Stimulated activated effector memory CD8-positive, alpha-beta T cell treated with anti-CD3 and anti-CD28 coated beads, Interleukin-12 subunit alpha, Interleukin-12 subunit beta, amount 100 ng/mL, for 72 hours (primary cell): ENCODE data around the gene SV2C.
"Not testable (repeated sequence)": the region's sequence is repeated elsewhere in the genome, so short reads cannot be mapped to it uniquely, and the experiment has no call there.

Experiments used
- ATAC-seq: fragments of 150-1000 bp; cut with Tn5 transposase; 2 replicates; pipeline ENCODE4 v1.10.0; 2021
- DNase-seq, 2 donors: peaks; one replicate each; pipeline ENCODE4 v3.0.0; 2021 to 2022; ENCODE audit warnings: low spot score in 2 of 2
- H3K27ac Mint-ChIP-seq: one replicate; pipeline ENCODE4 v1.8.0; 2022; ENCODE audit warnings: mild to moderate bottlenecking, mixed read lengths
- H3K36me3 Mint-ChIP-seq: one replicate; pipeline ENCODE4 v1.8.0; 2022; ENCODE audit warnings: mild to moderate bottlenecking, mixed read lengths
- H3K4me1 Mint-ChIP-seq: one replicate; pipeline ENCODE4 v1.8.0; 2022; ENCODE audit warnings: mixed read lengths
- H3K4me3 Mint-ChIP-seq: one replicate; pipeline ENCODE4 v1.8.0; 2022; ENCODE audit warnings: mild to moderate bottlenecking, mixed read lengths
- H3K9me3 Mint-ChIP-seq: one replicate; pipeline ENCODE4 v1.8.0; 2022; ENCODE audit warnings: mixed read lengths

The SV2C gene

GRCh38 chr5:76082772-76083554 is at the start of gene SV2C:
SV2C (plus strand) TSS chr5:76083383; CDS start chr5:76131751, 48,368 bp downstream.
- ATAC-seq, result peak; percentile 83
- peak; percentile 36 to 77 for DNase-seq
- Mint-ChIP-seq H3K4me3 (peak within 1 kb of the TSS; percentile 83), H3K9me3 (no peaks in the 10 kb centered on the region), H3K4me1 (peaks cover 29% of the 10 kb centered on the region), H3K27ac (no peak within 1 kb of the TSS), H3K36me3 (no peaks in the 10 kb centered on the region)

GRCh38 chr5:76037736-76038151 is 45.4 kb upstream of the SV2C start:
- H3K9me3 Mint-ChIP-seq, H3K4me1 Mint-ChIP-seq, DNase-seq, H3K27ac Mint-ChIP-seq, ATAC-seq, H3K36me3 Mint-ChIP-seq: not testable (repeated sequence)
- H3K4me3 Mint-ChIP-seq, result peak overlapping the region; percentile 32

GRCh38 chr5:76038212-76038611 is 45.0 kb upstream of the SV2C start:
- ATAC-seq, result no peak
- H3K4me3 Mint-ChIP-seq, result peak overlapping the region; percentile 32
- H3K27ac Mint-ChIP-seq, result no peak overlapping the region
- peaks cover 5% of the 10 kb centered on the region for H3K4me1 Mint-ChIP-seq
- H3K9me3 Mint-ChIP-seq, result peaks cover 4% of the 10 kb centered on the region
- H3K36me3 Mint-ChIP-seq, result no peaks in the 10 kb centered on the region
- DNase-seq, result no peak

- Mint-ChIP-seq H3K36me3 (no peaks in the 10 kb centered on the region), H3K27ac (no peak overlapping the region), H3K9me3 (no peaks in the 10 kb centered on the region), H3K4me3 (no peak overlapping the region), H3K4me1 (peaks cover 5% of the 10 kb centered on the region)
- no peak for DNase-seq
- peak; percentile 59 for ATAC-seq
These were observed 42.4 kb upstream of the SV2C start for GRCh38 chr5:76040806-76041205.

GRCh38 chr5:76041863-76042262 is 41.3 kb upstream of the SV2C start:
- Mint-ChIP-seq H3K4me3 (no peak overlapping the region), H3K4me1 (peaks cover 5% of the 10 kb centered on the region), H3K9me3 (no peaks in the 10 kb centered on the region), H3K27ac (no peak overlapping the region), H3K36me3 (no peaks in the 10 kb centered on the region)
- DNase-seq, result no peak
- ATAC-seq, result peak; percentile 39

GRCh38 chr5:76046741-76047140 is 36.4 kb upstream of the SV2C start:
- H3K27ac Mint-ChIP-seq, result no peak overlapping the region
- H3K4me3 Mint-ChIP-seq, result no peak overlapping the region
- no peaks in the 10 kb centered on the region for H3K9me3 Mint-ChIP-seq
- no peaks in the 10 kb centered on the region for H3K36me3 Mint-ChIP-seq
- ATAC-seq (no peak), DNase-seq (no peak)
- no peaks in the 10 kb centered on the region for H3K4me1 Mint-ChIP-seq

GRCh38 chr5:76050134-76050533 is 33.0 kb upstream of the SV2C start:
- no peak overlapping the region for H3K27ac Mint-ChIP-seq
- no peak overlapping the region for H3K4me3 Mint-ChIP-seq
- DNase-seq (no peak), ATAC-seq (no peak)
- no peaks in the 10 kb centered on the region for H3K36me3 Mint-ChIP-seq
- no peaks in the 10 kb centered on the region for H3K4me1 Mint-ChIP-seq
- H3K9me3 Mint-ChIP-seq, result no peaks in the 10 kb centered on the region

GRCh38 chr5:76062502-76063041 is 20.6 kb upstream of the SV2C start:
- Mint-ChIP-seq H3K4me1 (no peaks in the 10 kb centered on the region), H3K9me3 (no peaks in the 10 kb centered on the region), H3K36me3 (no peaks in the 10 kb centered on the region), H3K4me3 (no peak overlapping the region), H3K27ac (no peak overlapping the region)
- ATAC-seq (no peak), DNase-seq (no peak)

- Mint-ChIP-seq H3K4me1 (no peaks in the 10 kb centered on the region), H3K4me3 (no peak overlapping the region), H3K27ac (no peak overlapping the region), H3K9me3 (no peaks in the 10 kb centered on the region), H3K36me3 (no peaks in the 10 kb centered on the region)
- DNase-seq (no peak), ATAC-seq (no peak)
These were observed 17.9 kb upstream of the SV2C start for GRCh38 chr5:76065258-76065657.

GRCh38 chr5:76069061-76069735 is 14.0 kb upstream of the SV2C start:
- no peaks in the 10 kb centered on the region for H3K4me1 Mint-ChIP-seq
- no peak overlapping the region for H3K4me3 Mint-ChIP-seq
- no peak for ATAC-seq
- DNase-seq, result no peak
- no peak overlapping the region for H3K27ac Mint-ChIP-seq
- H3K36me3 Mint-ChIP-seq, result no peaks in the 10 kb centered on the region
- H3K9me3 Mint-ChIP-seq, result no peaks in the 10 kb centered on the region

GRCh38 chr5:76074487-76075065 is 8.6 kb upstream of the SV2C start:
- Mint-ChIP-seq H3K36me3 (no peaks in the 10 kb centered on the region), H3K4me3 (no peak overlapping the region), H3K9me3 (no peaks in the 10 kb centered on the region), H3K4me1 (no peaks in the 10 kb centered on the region), H3K27ac (no peak overlapping the region)
- DNase-seq (no peak), ATAC-seq (peak; percentile 85)

- Mint-ChIP-seq H3K36me3 (no peaks in the 10 kb centered on the region), H3K27ac (no peak overlapping the region), H3K9me3 (no peaks in the 10 kb centered on the region), H3K4me3 (peak overlapping the region; percentile 83), H3K4me1 (peaks cover 29% of the 10 kb centered on the region)
- peak; percentile 3 for ATAC-seq
- peak in 1 of 2 donors; percentile 53 for DNase-seq
These were observed 1.1 kb upstream of the SV2C start for GRCh38 chr5:76081811-76082771.

GRCh38 chr5:76083555-76084495 is 642 bp downstream of the SV2C start:
- Mint-ChIP-seq H3K36me3 (no peaks in the 10 kb centered on the region), H3K9me3 (no peaks in the 10 kb centered on the region), H3K4me1 (peaks cover 29% of the 10 kb centered on the region), H3K27ac (no peak overlapping the region), H3K4me3 (peak overlapping the region; percentile 83)
- DNase-seq, result peak in 1 of 2 donors; percentile 63
- peak; percentile 58 for ATAC-seq
